HG02852 (cell line): ENCODE results near the gene HDAC4.

ENCODE experiments used
- ATAC-seq: cut with Tn5 transposase; IDR thresholded peaks from one replicate; pipeline ENCODE4 v1.9.1; 2021; ENCODE audit warnings: mild to moderate bottlenecking, moderate library complexity; ENCODE audit not compliant: unreplicated experiment

HDAC4 gene

GRCh38 chr2:239194731-239195317 is 206.0 kb downstream of the HDAC4 start:
- ATAC-seq = no peak

- no peak for ATAC-seq
These were observed 206.7 kb downstream of the HDAC4 start for GRCh38 chr2:239193925-239194677.

GRCh38 chr2:239193401-239193811 is 207.4 kb downstream of the HDAC4 start:
- no peak for ATAC-seq

- ATAC-seq = no peak
These were observed 207.8 kb downstream of the HDAC4 start for GRCh38 chr2:239192975-239193374.

- no peak for ATAC-seq
These were observed 208.4 kb downstream of the HDAC4 start for GRCh38 chr2:239192456-239192855.

- ATAC-seq = no peak
These were observed 209.6 kb downstream of the HDAC4 start for GRCh38 chr2:239190921-239191885.

- ATAC-seq = no peak
These were observed 210.5 kb downstream of the HDAC4 start for GRCh38 chr2:239190361-239190760.

GRCh38 chr2:239189711-239190131 is 211.1 kb downstream of the HDAC4 start:
- no peak for ATAC-seq

- ATAC-seq = no peak
These were observed 212.3 kb downstream of the HDAC4 start for GRCh38 chr2:239188536-239188935.

GRCh38 chr2:239187464-239188253 is 213.2 kb downstream of the HDAC4 start:
- ATAC-seq = no peak

GRCh38 chr2:239186516-239187357 is 214.1 kb downstream of the HDAC4 start:
- no peak for ATAC-seq

GRCh38 chr2:239184968-239185903 is 215.6 kb downstream of the HDAC4 start:
- ATAC-seq = no peak

GRCh38 chr2:239184179-239184578 is 216.6 kb downstream of the HDAC4 start:
- ATAC-seq = no peak

- no peak for ATAC-seq
These were observed 217.6 kb downstream of the HDAC4 start for GRCh38 chr2:239182981-239183791.

- no peak for ATAC-seq
These were observed 218.8 kb downstream of the HDAC4 start for GRCh38 chr2:239181903-239182581.

- ATAC-seq = no peak
These were observed 219.5 kb downstream of the HDAC4 start for GRCh38 chr2:239181074-239181902.
